K562 (cell line): Measurements from ENCODE around the gene DTNB. TPM values are rescaled to one million over a fixed set of nuclear protein-coding genes. Genes with fewer than 3 reads are reported as not detected.

Experiments
- ATAC-seq: fragments of 200-7000 bp; cut with Tn5 transposase; 3 replicates; pipeline ENCODE4 v1.9.1; 2020; ENCODE audit warnings: moderate library complexity
- BruUV-seq: library from RNA; stranded (reverse); fragments of 400-500 nt; replicated peaks from 2 replicates; lab custom pipeline; 2021; lab: Mats Ljungman, UMichigan
- CTCF ChIA-PET: fragments of 300-600 bp; formaldehyde crosslinking; extraction: SDS; loops from one replicate; lab custom pipeline; 2021; ENCODE audit warnings: low intra/inter-chr PET ratio; lab: Yijun Ruan, JAX
- POLR2A ChIA-PET: fragments of 300-600, 350-650 bp; sonication (Branson Sonifier 250); formaldehyde crosslinking; extraction: SDS; loops from one replicate; lab custom pipeline; 2021; ENCODE audit warnings: antibody characterized with exemption, inconsistent platforms; lab: Yijun Ruan, JAX
- DNase-seq, 4 experiments: peaks; one replicate each; pipeline versions ENCODE4 v3.0.0 to v3.0.0-alpha.2; 2011 to 2018; ENCODE audit warnings: low spot score in 3 of 4, mixed read lengths in 3 of 4; ENCODE audit errors: extremely low read depth in 1 of 4
- FAIRE-seq: peaks from 2 replicates; lab custom pipeline; 2011; peaks lifted over from hg19 to GRCh38; lab: Jason Lieb, UNC
- H2AFZ ChIP-seq: 2 replicates; pipeline ENCODE4 v1.6.0; 2011; ENCODE audit warnings: low read depth, low read length, control low read depth, inconsistent platforms
- H3K27ac ChIP-seq: fragments of 200-600 bp; 3 replicates; pipeline ENCODE4 v1.8.0; 2011; ENCODE audit warnings: low read depth, mild to moderate bottlenecking, control low read depth, inconsistent platforms, low read length, moderate library complexity, mixed read lengths; ENCODE audit errors: extremely low read depth
- H3K27me3 ChIP-seq, 2 experiments: fragments of 300-600 bp in 1 of 2; 2 replicates in 1 of 2; 3 replicates in 1 of 2; pipeline versions ENCODE4 v1.6.0 to v1.8.0; 2011; ENCODE audit warnings: inconsistent platforms in 2 of 2, low read length in 2 of 2, mild to moderate bottlenecking in 1 of 2, mixed read lengths in 1 of 2, moderate library complexity in 1 of 2; ENCODE audit not compliant: control insufficient read depth in 2 of 2, insufficient read depth in 2 of 2
- H3K36me3 ChIP-seq: fragments of 300-600 bp; 3 replicates; pipeline ENCODE4 v1.8.0; 2011; ENCODE audit warnings: mild to moderate bottlenecking, low read length, inconsistent platforms; ENCODE audit not compliant: control insufficient read depth, insufficient read depth
- H3K4me1 ChIP-seq, 2 experiments: fragments of 200-600 bp in 1 of 2; replicated peaks in 1 of 2; 2 replicates in 1 of 2; 3 replicates in 1 of 2; pipeline versions ENCODE4 v1.5.1 to v1.8.0; 2011; ENCODE audit warnings: inconsistent platforms in 2 of 2, low read length in 2 of 2, mild to moderate bottlenecking in 1 of 2, mixed read lengths in 1 of 2, moderate library complexity in 1 of 2; ENCODE audit not compliant: control insufficient read depth in 2 of 2, insufficient read depth in 2 of 2
- H3K4me2 ChIP-seq: 2 replicates; pipeline ENCODE4 v1.6.1; 2011; ENCODE audit warnings: low read length, control low read depth, inconsistent platforms, mixed read lengths; ENCODE audit not compliant: insufficient read depth
- H3K4me3 ChIP-seq: fragments of 200-600 bp; sonication (generic), shearing (Covaris generic); 2 replicates; pipeline ENCODE4 v1.5.1; 2016; ENCODE audit warnings: control low read depth, inconsistent platforms
- H3K79me2 ChIP-seq: fragments of 200-600 bp; 3 replicates; pipeline ENCODE4 v1.8.0; 2011; ENCODE audit warnings: low read length, inconsistent platforms; ENCODE audit not compliant: control insufficient read depth, insufficient read depth
- H3K9ac ChIP-seq, 2 experiments: 2 replicates each; pipeline versions ENCODE4 v1.6.0 to v1.6.1; 2011; ENCODE audit warnings: low read depth in 2 of 2, low read length in 2 of 2, control low read depth in 1 of 2, inconsistent platforms in 1 of 2, mild to moderate bottlenecking in 1 of 2, mixed read lengths in 1 of 2; ENCODE audit not compliant: insufficient read depth in 1 of 2
- H3K9me1 ChIP-seq: one replicate; pipeline ENCODE4 v1.6.0; 2011; ENCODE audit warnings: inconsistent platforms, mild to moderate bottlenecking, low read length, moderate library complexity; ENCODE audit not compliant: control insufficient read depth, insufficient read depth
- H3K9me3 ChIP-seq: replicated peaks from 2 replicates; pipeline ENCODE4 v1.5.1; 2011; ENCODE audit warnings: low read depth, low read length, inconsistent platforms; ENCODE audit not compliant: control insufficient read depth, insufficient read depth
- H4K20me1 ChIP-seq: replicated peaks from 2 replicates; pipeline ENCODE4 v1.6.1; 2011; ENCODE audit warnings: low read length, inconsistent platforms, mixed read lengths; ENCODE audit not compliant: control insufficient read depth, insufficient read depth
- RBFOX2 ChIP-seq: fragments of 200-400 bp; formaldehyde crosslinking; IDR thresholded peaks from 2 replicates; pipeline ENCODE4 v1.6.1; 2017; ENCODE audit warnings: low read depth, mild to moderate bottlenecking, low read length, moderate library complexity
- STAG1 ChIP-seq: sonication (generic); formaldehyde crosslinking; IDR thresholded peaks from 2 replicates; pipeline ENCODE4 v1.5.0; 2020; ENCODE audit warnings: missing genetic modification reagents, borderline replicate concordance
- UBTF ChIP-seq, 2 experiments: IDR thresholded peaks; 2 replicates each; pipeline ENCODE4 v1.6.1; 2012; ENCODE audit warnings: improper control_type of control experiment in 2 of 2, low read depth in 2 of 2, low read length in 2 of 2, borderline replicate concordance in 1 of 2
- WGBS: fragments of 100-300 bp; shearing (Covaris generic); methylation state at CpG from one replicate; pipeline ENCODE4 v1.1.6; 2016; ENCODE audit warnings: low coverage, mixed read lengths; ENCODE audit not compliant: insufficient coverage; ENCODE audit errors: missing lambda C conversion rate; 5-methylcytosine and 5-hydroxymethylcytosine counted together
- in situ Hi-C: fragments of 300-500 bp; cut with MboI; formaldehyde crosslinking; loops from 4 replicates; pipeline ENCODE4 v1.15.0; 2018; ENCODE audit warnings: inconsistent platforms, mixed read lengths
- intact Hi-C: fragments of 100-400 bp; cut with micrococcal nuclease; formaldehyde crosslinking; loops from 2 replicates; pipeline ENCODE4 v1.14.2; 2022
- polyA plus RNA-seq, 8 experiments: library from polyadenylated mRNA; depleted of rRNA in 4 of 8; stranded (reverse) in 5 of 8; unstranded in 3 of 8; fragments of >200 nt; fragmentation: Nextera tagmentation in 2 of 8; fragmentation: Illumina TruSeq in 1 of 8; extraction: Ambion mirVana in 2 of 8; extraction: Trizol in 1 of 8; gene quantifications; 2 replicates each; pipeline versions ENCODE4 v1.2.1 to v1.2.3, GENCODE V29; 2011 to 2014; ENCODE audit warnings: inconsistent platforms in 1 of 8, missing spikeins in 1 of 8
- total RNA-seq, 7 experiments: library from RNA; depleted of rRNA in 6 of 7; stranded (reverse); fragments of >200 nt in 6 of 7; fragmentation: Illumina TruSeq in 2 of 7; extraction: Trizol in 2 of 7; gene quantifications; 2 replicates each; pipeline versions ENCODE4 v1.2.1 to v1.2.3, GENCODE V29; 2011 to 2021; ENCODE audit warnings: low replicate concordance in 1 of 7

The DTNB gene
- total and polyA plus RNA-seq, 9 of the 15 experiments (the other 6 are each of a cell fraction or from before 2014, with no cell fraction given): 0.18 to 2.0 (median 0.77) TPM; not detected in 2

GRCh38 chr2:25697559-25698341 is 24.4 kb upstream of the DTNB start:
- H3K4me2 ChIP-seq: no peak overlapping the region
- no peaks in the 10 kb centered on the region for H3K4me1 ChIP-seq
- no peaks in the 10 kb centered on the region for H3K36me3 ChIP-seq
- H3K4me3 ChIP-seq: no peak overlapping the region
- ATAC-seq: peak; percentile 38; the same call in 2 of the 3 replicates
- ChIA-PET CTCF (no interaction called here), POLR2A (interaction anchor here (0.6 to 1.2 kb wide), 3 partner anchors 11 to 22 kb away, joined by 3 to 9 read pairs (median 3); no protein-coding TSS in a partner anchor)
- peaks cover 6% of the 10 kb centered on the region; the same call in 1 of the 2 replicates for H4K20me1 ChIP-seq
- intact Hi-C loops: no loop called here
- no peak for DNase-seq
- no peaks in the 10 kb centered on the region for H3K9me1 ChIP-seq
- H3K27ac ChIP-seq: no peak overlapping the region
- H3K9me3 ChIP-seq: no peaks in the 10 kb centered on the region
- FAIRE-seq: no peak
- no peak for TF ChIP-seq RBFOX2
- no peak for TF ChIP-seq UBTF (IDR thresholded peaks at IDR 0.05; ENCODE audit: borderline replicate concordance in 1 of 2, low read depth in 2 of 2, low read length in 2 of 2)
- TF ChIP-seq STAG1: no peak
- peaks cover 26 to 36% of the 10 kb centered on the region in 2 experiments; a peak in 4 of 5 replicates for H3K27me3 ChIP-seq
- H3K79me2 ChIP-seq: no peaks in the 10 kb centered on the region
- BruUV-seq: no TSS peak
- in situ Hi-C loops: no loop called here
- H3K9ac ChIP-seq: no peak overlapping the region; a peak in 1 of 4 replicates
- H2AFZ ChIP-seq: no peak overlapping the region
- WGBS: 1% methylated on average over 17 of the region's 17 CpGs
